CD4-positive, alpha-beta T cell treated with Interleukin-1 beta for 1 hour (primary cell): ENCODE measurements around the gene LRTM1.

Source experiments
- DNase-seq, 2 donors: peaks; one replicate each; pipeline ENCODE4 v3.0.0-alpha.2; 2020 to 2022

The LRTM1 gene

DNA sequence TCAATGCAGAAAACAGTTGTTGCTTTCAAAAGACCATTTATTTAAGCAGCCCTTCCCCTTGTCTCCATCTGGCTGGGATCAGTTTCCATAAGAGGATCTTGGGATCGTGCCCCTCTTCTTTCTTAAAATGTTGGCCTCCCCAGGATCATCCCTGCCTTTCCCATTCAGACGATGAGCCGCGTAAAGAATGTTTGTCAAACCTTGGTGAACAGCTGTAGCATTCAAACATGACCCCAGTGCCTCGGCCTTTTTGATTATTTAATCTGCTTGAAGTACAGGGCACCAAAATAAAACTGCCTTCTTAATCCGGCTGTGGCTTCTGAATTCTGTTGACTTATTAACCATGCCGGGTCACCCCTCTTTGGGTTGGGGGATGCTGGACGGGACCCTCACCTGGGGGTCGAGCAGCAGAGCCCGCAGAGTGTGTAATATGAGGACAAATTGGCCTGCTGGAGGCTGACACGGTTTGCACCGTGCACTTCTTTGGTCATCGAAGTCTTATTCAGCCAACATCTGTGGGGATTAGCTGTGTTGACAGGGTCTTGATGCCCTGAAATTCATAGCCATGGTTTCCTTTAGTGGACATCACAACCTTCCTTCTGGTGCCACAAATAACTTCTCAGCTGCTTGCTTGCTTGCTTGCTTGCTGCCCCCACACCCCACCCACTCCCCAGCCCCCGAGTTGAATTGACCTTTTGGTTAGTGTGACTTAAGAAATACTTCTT, at the start of gene LRTM1:
Gene LRTM1 (minus strand): TSS at position 14 of the 725 bp plus-strand sequence. CDS start 148 bp downstream, outside the sequence.
- no peak for DNase-seq

GRCh38 chr3:54977439-54977838, 49.6 kb upstream of the LRTM1 start:
- DNase-seq: no peak

DNA sequence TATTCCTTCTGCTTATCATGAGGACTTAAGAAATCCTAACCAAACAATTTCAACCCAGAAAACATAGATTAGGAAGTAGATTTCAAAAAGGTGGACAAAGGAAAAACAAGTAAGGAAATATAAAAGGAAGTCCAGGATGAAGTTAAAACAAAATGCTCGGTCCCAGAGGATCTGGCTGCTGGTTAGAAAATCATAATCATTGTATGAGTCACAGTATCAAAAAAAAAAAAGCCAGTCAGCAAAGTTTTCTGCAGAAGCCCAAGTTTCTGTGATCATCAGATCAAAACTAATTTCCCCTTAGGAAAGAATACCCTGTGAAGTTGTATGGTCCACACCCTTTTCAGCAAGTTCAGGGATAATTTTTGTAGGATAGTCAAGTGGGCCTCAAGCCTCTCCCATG, 43.0 kb upstream of the LRTM1 start:
- no peak for DNase-seq

DNA sequence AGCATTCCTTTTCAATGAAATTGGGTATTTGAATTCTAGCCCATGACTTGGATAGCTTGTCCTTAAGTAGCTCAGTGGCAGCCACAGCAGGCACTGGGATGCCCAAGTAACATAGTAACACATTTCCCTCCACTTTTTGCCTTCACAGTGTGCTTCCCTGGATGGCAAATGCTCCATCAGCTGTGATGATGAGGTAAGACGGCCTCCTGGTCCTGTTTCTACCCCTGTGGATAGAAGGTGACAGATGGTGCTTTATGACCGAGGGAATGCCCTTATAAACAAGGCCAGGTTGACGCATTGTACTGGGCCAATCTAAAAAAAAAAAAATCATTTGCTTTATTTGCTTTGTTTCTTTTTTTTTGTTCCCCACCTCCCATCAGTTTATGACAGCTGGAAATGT, 41.8 kb upstream of the LRTM1 start:
- no peak for DNase-seq

DNA sequence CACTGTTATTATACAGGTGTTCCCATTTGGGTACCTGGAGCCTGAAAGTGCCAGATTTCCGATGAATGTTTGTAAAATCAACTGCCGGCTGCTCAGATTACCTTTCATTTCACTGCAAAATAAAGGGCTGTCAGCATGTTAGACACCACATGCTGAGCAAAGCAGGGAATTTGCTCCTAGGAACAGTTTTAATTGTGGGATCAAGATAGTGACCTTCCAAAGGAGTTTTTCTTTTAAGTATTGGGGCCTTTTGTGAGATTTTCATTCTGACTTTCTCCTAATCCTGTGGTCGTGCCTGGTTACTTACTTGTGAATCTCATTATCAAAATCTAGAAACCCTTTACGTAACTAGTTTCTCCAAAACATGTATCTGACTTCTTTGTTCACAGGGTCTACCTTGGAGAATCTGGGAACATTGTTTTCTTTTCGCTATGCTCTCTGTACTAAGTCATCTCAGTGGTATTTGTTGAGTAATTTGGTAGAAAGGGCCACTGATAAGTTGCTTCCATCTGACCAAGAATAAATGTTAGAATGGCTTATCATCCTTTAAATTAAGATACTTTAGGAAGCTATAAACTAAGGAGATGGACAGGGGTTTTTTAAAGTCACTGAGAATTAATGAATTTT, 40.8 kb upstream of the LRTM1 start:
- DNase-seq: no peak

- no peak for DNase-seq
Measured at GRCh38 chr3:54967731-54968161, 39.9 kb upstream of the LRTM1 start.

DNA sequence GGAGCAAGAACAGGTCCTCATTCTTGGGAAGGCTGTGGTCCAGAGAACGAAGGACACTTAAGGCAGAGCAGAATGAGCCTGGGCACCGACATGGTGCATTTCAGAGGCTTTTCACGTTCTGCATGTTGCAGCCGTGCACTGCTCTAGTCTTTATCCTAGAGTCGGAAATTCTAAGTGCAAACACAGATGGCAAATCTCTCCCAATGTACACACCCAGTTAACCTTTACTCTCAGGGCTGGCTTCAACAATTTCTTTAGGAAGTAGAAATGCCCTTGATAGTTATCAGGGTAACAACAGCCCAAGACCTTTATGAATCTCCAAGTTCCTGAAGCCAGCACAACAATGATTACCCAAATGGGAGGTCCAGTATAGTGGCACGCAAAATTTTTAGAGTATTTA, 39.1 kb upstream of the LRTM1 start:
- DNase-seq: no peak

- DNase-seq: no peak
Measured at GRCh38 chr3:54965746-54966145, 37.9 kb upstream of the LRTM1 start.

- DNase-seq: no peak
Measured at GRCh38 chr3:54964081-54964480, 36.2 kb upstream of the LRTM1 start.

- DNase-seq: no peak
Measured at GRCh38 chr3:54963641-54964040, 35.8 kb upstream of the LRTM1 start.

GRCh38 chr3:54962200-54962599, 34.3 kb upstream of the LRTM1 start:
- DNase-seq: no peak

GRCh38 chr3:54960701-54961100, 32.8 kb upstream of the LRTM1 start:
- no peak for DNase-seq

DNA sequence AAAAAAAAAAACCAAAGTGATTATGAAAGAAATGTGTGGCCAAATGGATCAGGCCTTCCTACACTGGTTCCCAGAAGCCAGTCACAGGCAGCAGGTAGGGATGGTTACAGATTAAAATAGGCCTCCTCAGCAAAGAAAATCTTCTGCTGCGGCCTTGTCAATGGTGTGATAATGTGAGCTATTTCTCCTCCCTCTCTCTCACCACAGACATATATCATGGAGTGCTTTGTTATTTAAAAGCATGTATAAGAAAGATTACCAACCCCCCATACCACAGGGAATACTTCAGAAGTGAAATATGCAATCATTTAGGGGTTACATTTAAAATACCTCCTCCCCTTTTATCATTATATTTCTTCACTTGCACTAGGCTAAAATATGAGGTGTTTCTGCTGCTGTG, 32.2 kb upstream of the LRTM1 start:
- no peak for DNase-seq

DNA sequence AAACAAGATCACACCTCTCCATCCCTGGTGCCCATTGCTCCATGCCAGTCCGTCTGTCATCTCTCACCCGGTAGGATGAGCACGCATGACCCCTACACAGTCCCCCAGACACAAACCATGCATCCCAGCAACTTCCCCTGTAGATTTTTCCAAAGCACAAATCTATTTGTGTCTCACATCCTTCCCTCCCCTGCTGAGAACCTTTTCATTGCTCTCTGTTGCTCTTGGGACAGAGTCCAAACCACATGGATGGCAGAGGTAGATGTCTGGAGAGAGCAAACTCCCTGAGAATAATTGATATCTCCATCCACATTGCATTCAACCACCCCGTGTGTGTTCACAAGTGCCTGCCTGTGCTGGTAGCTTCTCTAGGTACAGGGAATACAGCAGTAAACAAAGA, 29.9 kb upstream of the LRTM1 start:
- DNase-seq: no peak

GRCh38 chr3:54955941-54956340, 28.1 kb upstream of the LRTM1 start:
- no peak for DNase-seq

DNA sequence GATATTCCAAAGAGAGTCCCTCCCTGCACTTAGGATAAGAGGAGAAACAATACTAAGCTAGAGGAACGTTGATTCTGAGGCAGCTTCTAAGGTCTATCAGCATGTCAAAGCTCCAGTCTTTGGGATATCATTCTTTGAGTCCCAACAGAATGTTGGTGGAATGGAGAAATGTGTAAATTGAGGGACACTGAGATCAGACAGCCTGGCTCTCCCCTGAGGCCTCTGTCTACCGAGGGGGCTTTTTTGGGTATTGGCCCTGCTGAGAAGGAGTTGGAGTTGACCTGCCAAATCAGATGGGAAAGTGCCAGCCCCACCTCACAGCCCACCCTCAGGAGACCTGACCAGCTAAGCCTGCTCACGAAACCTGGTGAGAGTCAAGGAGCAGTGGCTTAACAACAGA, 27.6 kb upstream of the LRTM1 start:
- DNase-seq: no peak

- DNase-seq: no peak
Measured at GRCh38 chr3:54954521-54954920, 26.7 kb upstream of the LRTM1 start.

DNA sequence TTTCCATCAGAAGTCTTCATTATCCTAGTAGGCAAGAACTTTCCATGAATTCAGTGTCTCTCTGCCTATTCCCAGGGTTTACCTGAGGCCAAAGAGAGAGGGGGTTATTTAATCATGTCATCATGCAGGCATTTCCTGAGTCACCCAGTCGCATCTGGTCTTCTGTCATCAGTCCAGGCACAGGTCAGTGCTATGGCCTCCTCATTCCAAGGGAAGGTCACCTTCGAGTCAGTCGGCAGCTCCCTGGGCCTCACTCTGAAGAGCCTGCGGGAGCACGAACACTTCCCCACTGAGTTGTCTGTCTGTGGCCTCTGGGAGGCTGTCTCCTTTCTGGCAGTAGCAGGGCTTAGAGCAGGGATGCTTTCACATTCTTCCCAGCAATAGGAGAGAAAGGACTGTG, 26.2 kb upstream of the LRTM1 start:
- no peak for DNase-seq

GRCh38 chr3:54951405-54951804, 23.5 kb upstream of the LRTM1 start:
- DNase-seq: peak in 1 of 2 donors; percentile 15

GRCh38 chr3:54950391-54951003, 22.6 kb upstream of the LRTM1 start:
- DNase-seq: no peak

- no peak for DNase-seq
Measured at GRCh38 chr3:54949491-54950044, 21.7 kb upstream of the LRTM1 start.

DNA sequence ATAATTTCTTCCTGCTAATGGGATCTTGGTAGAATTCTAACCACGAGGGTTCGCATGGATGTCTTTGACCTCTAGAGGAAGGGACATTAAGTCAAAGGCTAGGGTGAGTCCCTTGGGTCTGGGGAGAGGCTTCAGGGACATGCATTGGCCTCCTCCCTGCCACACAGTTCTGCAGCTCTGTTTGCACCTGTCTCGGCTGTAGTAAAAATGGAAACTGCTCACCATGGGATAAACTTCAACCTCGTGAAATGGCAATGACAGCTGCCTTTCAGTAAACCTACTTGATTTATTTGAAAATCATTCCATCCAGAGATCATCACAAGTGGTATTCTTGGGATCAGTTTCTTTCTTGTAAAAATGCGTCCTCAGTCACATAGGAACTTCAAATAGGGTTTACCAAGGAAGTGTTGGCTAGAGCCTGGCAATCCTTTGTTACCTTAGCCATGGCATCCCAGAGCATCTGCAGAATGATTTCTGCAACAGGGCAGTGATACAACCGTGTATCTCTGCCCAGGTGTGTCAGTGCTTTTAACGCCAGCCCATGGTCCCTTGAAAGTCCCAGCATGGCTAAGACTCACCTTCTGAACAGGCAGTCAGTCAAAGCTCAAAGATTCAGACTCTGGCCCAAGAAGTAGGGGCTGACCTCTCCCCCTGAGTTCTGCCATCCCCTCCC, 14.0 kb upstream of the LRTM1 start:
- DNase-seq: no peak

DNA sequence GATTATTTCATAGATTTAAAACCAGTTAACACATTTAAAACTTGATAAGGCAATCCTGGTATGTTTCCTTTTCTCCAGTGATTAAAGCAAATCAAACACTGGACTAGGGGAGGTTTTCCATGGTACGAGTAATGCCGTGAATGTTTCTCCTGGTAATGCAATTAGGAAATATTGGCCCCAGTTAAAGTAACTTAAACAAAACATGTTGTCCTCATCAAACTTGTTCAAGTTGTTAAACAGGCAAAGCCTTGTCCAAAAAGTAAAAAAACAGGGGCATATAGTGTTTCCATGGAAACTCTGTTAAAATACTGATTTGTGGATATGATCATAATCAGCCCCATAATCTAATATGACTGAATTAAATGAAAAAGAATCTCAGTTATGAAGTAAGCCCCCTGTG, 13.1 kb upstream of the LRTM1 start:
- no peak for DNase-seq
